Measurements from ENCODE around the gene ARL6IP4. TPM values are rescaled to one million over a fixed set of nuclear protein-coding genes. Genes with fewer than 3 reads are reported as not detected.
A peak's percentile ranks its signal among the peaks of the same experiment; 100 is the strongest.

The ARL6IP4 gene
- total RNA-seq, 1 donor from 2014 or later = 146 TPM

DNA sequence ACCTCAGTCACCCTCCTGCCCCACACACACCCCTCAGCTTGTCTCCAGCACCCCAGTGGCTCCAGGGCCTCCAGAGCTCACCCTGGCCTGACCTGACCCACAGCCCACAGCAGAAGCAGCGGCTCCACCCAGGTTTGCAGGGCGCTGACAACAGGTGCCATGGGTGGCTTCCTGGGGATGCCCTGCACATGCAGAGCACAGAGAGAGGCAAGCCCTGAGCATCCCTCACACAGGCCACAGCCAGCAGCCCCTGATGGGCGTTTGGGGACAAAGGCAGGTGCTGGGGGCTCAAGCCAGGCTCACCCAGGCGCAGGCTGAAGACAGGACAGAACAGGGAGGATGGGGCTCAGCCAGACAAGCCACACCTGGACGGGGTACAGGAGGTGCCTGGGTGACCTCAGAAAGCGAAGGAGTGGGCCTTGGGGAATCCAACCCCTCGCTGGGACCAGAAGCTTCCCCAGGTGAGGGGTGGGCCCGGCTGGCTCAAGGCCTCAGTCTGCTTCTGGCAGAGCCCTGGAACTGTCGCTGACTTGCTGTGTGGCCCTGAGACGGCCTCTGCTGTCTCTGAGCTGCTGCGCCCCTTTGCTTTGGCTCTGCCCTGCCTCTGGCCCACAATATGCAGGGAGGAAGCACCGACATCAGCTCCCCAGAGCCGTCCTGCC lies 10.6 kb downstream of the ARL6IP4 start:
- no peak overlapping the region for H3K27ac Mint-ChIP-seq (ENCODE audit: unreplicated experiment)
- no peaks in the 10 kb centered on the region for H3K27me3 Mint-ChIP-seq (ENCODE audit: low read depth)
- peak; percentile 90 for DNase-seq (ENCODE audit: low spot score)
- no peaks in the 10 kb centered on the region for H3K36me3 Mint-ChIP-seq (ENCODE audit: low read depth)
- H3K4me3 Mint-ChIP-seq (ENCODE audit: unreplicated experiment) = no peak overlapping the region
- no peaks in the 10 kb centered on the region for H3K4me1 Mint-ChIP-seq (ENCODE audit: low read depth)
- TF ChIP-seq, protein P1, sequence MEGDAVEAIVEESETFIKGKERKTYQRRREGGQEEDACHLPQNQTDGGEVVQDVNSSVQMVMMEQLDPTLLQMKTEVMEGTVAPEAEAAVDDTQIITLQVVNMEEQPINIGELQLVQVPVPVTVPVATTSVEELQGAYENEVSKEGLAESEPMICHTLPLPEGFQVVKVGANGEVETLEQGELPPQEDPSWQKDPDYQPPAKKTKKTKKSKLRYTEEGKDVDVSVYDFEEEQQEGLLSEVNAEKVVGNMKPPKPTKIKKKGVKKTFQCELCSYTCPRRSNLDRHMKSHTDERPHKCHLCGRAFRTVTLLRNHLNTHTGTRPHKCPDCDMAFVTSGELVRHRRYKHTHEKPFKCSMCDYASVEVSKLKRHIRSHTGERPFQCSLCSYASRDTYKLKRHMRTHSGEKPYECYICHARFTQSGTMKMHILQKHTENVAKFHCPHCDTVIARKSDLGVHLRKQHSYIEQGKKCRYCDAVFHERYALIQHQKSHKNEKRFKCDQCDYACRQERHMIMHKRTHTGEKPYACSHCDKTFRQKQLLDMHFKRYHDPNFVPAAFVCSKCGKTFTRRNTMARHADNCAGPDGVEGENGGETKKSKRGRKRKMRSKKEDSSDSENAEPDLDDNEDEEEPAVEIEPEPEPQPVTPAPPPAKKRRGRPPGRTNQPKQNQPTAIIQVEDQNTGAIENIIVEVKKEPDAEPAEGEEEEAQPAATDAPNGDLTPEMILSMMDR (IDR thresholded peaks at IDR 0.05) = no peak
- H3K9me3 Mint-ChIP-seq (ENCODE audit: low read depth) = no peaks in the 10 kb centered on the region

DNA sequence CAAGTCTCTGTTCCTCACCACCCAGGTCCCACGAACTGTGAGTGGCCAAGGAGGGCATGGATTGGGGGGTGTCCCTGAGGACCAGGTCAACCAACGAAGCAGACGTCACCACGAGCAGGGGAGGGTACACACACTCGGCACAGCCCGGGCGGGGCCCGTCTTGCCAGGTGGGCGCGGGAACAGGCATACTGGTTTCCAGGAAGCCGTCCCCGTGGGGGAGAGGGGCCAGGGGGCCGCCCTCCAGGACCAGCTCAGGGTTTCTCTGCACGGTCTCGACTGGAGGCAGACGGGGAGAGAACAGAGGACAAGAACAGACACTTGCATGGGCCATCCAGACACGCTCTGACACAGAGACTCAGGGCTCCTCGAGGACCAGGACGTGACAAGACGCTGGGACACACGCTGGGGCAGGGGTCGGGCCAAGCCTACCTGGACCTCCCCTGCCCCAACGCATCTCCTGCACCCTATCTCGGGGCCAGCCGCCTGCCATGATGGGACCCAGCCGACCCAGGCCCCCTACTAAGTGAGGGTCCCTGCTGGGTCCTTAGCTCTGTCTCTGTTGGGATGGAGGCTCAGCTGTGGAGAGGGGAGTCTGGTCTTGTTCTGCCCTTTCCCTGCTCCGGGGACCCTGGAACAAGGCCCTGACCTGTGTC lies 11.3 kb downstream of the ARL6IP4 start:
- Mint-ChIP-seq H3K27me3 (ENCODE audit: low read depth) (no peaks in the 10 kb centered on the region), H3K27ac (ENCODE audit: unreplicated experiment) (no peak overlapping the region), H3K4me3 (ENCODE audit: unreplicated experiment) (no peak overlapping the region)

DNA sequence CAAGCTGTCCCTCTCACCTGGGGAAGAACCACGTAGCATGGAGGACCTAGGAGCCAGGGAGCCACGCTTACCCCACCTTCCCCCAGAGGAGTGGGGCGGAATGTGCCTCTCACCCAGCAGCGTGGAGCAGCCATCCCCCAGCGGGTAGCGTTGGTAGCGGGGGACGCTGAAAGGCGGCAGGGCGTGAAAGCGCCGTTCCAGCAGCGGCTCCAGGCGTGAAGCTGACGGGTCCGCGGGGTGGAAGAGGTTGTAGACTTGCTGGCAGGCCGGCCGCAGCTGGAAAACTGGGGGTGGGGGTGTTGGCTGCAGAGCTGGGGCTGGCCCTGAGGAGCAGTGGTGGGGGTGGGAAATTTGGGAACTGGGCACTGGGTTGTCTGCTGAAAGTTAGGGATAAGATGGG lies 11.9 kb downstream of the ARL6IP4 start:
- TF ChIP-seq, protein P1 (IDR thresholded peaks at IDR 0.05) = no peak
- Mint-ChIP-seq H3K27me3 (ENCODE audit: low read depth) (no peaks in the 10 kb centered on the region), H3K9me3 (ENCODE audit: low read depth) (no peaks in the 10 kb centered on the region), H3K4me3 (ENCODE audit: unreplicated experiment) (no peak overlapping the region), H3K4me1 (ENCODE audit: low read depth) (no peaks in the 10 kb centered on the region), H3K36me3 (ENCODE audit: low read depth) (no peaks in the 10 kb centered on the region), H3K27ac (ENCODE audit: unreplicated experiment) (no peak overlapping the region)
- peak; percentile 86 for DNase-seq (ENCODE audit: low spot score)

More for the DNA sequence above, 11.3 kb downstream of the ARL6IP4 start:
- no peaks in the 10 kb centered on the region for H3K9me3 Mint-ChIP-seq (ENCODE audit: low read depth)
- no peaks in the 10 kb centered on the region for H3K36me3 Mint-ChIP-seq (ENCODE audit: low read depth)
- no peak for DNase-seq (ENCODE audit: low spot score)
- H3K4me1 Mint-ChIP-seq (ENCODE audit: low read depth) = no peaks in the 10 kb centered on the region
- TF ChIP-seq, protein P1 (IDR thresholded peaks at IDR 0.05) = no peak

DNA sequence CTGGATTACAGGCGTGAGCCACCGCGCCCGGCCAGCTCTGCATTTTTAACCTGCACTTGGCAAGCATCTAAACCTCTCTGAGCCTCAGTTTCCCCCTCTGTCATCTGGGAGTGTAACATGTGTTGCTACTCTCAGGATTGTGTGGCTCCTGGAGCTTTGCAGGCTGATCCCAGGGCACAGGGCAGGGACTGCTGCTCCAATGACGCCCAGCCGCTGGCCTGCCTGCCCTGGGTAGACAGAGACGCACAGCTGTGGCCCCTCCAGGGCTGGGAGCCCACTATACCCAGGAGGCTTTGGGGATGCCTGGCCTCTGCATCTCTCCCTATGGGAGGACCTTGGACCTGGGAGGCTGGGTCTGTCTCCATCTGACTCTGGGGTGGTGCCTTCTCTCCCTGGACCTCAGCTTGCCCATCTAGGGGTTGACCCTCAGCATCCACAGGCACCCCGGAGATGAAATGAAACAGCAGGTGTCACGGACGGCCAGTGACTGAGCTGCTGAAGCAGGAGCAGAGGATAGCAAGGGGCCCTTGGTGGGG lies 13.7 kb downstream of the ARL6IP4 start:
- no peaks in the 10 kb centered on the region for H3K4me1 Mint-ChIP-seq (ENCODE audit: low read depth)
- H3K4me3 Mint-ChIP-seq (ENCODE audit: unreplicated experiment) = no peak overlapping the region
- H3K27me3 Mint-ChIP-seq (ENCODE audit: low read depth) = no peaks in the 10 kb centered on the region
- no peaks in the 10 kb centered on the region for H3K9me3 Mint-ChIP-seq (ENCODE audit: low read depth)
- no peaks in the 10 kb centered on the region for H3K36me3 Mint-ChIP-seq (ENCODE audit: low read depth)
- no peak for DNase-seq (ENCODE audit: low spot score)
- TF ChIP-seq, protein P1 (IDR thresholded peaks at IDR 0.05) = no peak
- no peak overlapping the region for H3K27ac Mint-ChIP-seq (ENCODE audit: unreplicated experiment)

DNA sequence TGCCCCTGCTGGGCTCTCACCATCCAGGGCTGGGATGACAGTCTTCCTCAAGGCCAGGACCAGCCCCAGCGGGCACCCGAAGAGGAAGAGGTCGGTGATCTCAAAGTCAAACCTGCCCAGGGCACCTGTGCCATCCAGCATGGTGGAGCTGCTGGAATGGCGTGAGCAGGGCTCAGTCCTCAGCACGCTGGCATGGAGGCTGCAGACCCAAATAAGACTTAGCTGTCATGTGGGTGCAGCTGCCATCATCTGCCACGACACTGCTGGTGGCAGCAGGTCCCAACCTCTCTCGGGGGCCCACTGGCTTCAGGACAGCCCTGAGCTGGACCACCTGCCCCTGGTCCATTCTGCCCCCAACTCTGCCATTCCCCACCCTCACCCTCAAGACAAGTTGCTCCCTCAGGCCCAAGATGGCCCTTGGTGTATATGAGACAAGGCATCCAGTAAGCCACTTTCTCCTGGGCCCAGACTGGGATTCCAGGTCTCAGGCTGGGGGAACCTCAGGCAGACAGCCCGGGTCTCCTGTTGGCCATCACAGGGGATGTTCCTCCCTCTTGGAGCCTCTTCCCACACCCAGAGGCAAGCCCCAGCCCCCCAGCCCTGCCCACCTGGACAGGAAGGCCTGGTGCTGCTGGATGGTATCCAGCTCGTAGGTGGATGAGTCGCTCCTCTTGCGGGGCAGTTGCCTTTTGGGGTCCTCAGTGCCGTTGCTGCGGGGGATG lies 14.5 kb downstream of the ARL6IP4 start:
- Mint-ChIP-seq H3K4me3 (ENCODE audit: unreplicated experiment) (no peak overlapping the region), H3K27ac (ENCODE audit: unreplicated experiment) (no peak overlapping the region), H3K9me3 (ENCODE audit: low read depth) (no peaks in the 10 kb centered on the region), H3K27me3 (ENCODE audit: low read depth) (no peaks in the 10 kb centered on the region), H3K36me3 (ENCODE audit: low read depth) (no peaks in the 10 kb centered on the region), H3K4me1 (ENCODE audit: low read depth) (no peaks in the 10 kb centered on the region)
- TF ChIP-seq, protein P1 (IDR thresholded peaks at IDR 0.05) = no peak
- no peak for DNase-seq (ENCODE audit: low spot score)
